HG03025 (cell line): ENCODE measurements around the gene UBE2Q1.

Experiments
- ATAC-seq: cut with Tn5 transposase; IDR thresholded peaks from one replicate; pipeline ENCODE4 v1.9.1; 2021; ENCODE audit warnings: mild to moderate bottlenecking, moderate library complexity; ENCODE audit not compliant: unreplicated experiment, low FRiP score

UBE2Q1 gene

GRCh38 chr1:154578058-154578418 lies 19.6 kb upstream of the UBE2Q1 start:
- ATAC-seq: no peak

- no peak for ATAC-seq
Measured at GRCh38 chr1:154577346-154578057, 19.0 kb upstream of the UBE2Q1 start.

- no peak for ATAC-seq
Measured at GRCh38 chr1:154575951-154576566, 17.6 kb upstream of the UBE2Q1 start.

GRCh38 chr1:154575147-154575927 lies 16.9 kb upstream of the UBE2Q1 start:
- no peak for ATAC-seq

GRCh38 chr1:154574716-154575115 lies 16.3 kb upstream of the UBE2Q1 start:
- ATAC-seq: no peak

DNA sequence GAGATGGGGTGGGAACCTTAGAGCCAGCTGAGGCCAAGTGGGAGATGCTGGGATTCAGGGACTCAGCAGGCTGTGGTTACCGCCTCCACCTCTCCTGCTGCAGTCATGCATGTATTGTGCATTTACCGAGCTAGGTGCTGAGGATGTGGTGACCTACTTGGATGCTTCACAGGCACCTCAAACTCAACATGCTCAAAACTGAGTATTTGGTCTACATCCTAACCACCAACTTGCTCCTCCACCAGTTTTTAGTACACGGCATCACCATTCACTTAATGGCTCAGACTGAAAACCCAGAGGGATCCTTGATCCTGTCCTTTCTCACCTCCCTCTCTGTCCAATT lies 14.7 kb upstream of the UBE2Q1 start:
- no peak for ATAC-seq

- no peak for ATAC-seq
Measured at GRCh38 chr1:154572468-154573167, 14.2 kb upstream of the UBE2Q1 start.

GRCh38 chr1:154571964-154572288 lies 13.5 kb upstream of the UBE2Q1 start:
- ATAC-seq: no peak

GRCh38 chr1:154571244-154571963 lies 12.9 kb upstream of the UBE2Q1 start:
- no peak for ATAC-seq

DNA sequence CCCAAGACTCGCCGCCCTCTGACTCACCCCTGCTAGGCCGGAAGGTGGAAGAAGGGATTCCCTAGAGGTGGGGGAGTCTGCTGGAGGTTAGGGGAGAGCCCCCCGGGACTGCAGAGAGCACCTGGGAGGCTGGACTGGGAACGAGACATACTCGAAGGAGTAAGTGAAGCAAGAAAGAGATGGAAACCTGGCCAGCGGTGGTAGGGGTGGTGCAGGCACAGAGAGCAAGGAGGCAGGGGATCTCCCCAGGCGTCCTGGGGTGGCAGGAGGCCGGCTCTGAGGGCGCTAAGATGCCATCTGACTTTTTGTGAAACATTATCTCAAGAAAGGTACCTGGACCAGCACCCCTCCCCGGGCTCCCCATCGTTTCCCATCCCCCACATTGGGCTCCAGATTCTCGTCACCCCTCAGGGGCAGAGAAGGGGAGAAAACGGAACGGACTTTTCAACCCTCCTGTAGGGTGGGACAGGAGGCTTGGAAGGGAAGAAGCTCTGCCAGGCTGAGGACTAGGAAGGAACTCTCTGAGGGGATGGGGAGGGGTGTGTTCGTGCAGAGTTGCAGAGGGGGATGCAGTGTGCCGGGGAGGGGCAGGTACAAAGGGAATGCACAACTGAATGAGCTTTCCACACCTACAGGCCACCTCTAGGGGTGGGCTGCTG lies 9.8 kb upstream of the UBE2Q1 start:
- no peak for ATAC-seq

DNA sequence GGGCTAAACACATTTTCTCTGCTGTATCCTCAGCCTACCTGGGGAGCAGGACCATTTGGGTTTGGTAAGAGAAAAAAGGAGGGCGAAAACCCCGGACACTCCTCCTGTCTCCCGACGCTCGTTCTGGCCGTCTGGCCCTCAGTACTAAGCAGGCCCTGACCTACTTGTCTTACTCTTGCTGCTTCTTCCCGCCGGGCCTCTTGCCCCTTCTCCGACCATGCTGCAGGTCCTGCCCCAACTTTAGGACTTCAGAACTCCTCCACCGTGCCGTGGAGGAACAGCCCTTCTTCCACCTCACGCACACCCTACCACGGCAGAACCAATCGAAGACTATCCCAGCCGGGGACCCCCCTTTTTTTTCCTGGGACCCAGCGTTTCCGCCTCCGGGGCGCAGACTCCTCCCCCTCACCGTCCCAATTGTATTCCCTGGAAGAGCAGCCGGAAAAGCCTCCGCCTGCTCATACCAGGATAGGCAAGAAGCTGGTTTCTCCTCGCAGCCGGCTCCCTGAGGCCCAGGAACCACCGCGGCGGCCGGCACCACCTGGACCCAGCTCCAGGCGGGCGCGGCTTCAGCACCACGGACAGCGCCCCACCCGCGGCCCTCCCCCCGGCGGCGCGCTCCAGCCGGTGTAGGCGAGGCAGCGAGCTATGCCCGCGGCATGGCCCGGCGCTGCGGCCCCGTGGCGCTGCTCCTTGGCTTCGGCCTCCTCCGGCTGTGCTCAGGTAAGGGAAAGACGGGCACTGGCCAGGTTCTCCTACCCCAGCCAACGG lies 9.1 kb upstream of the UBE2Q1 start, which contains the start of gene CHRNB2:
Gene CHRNB2 (plus strand): TSS at position 393 of the 771 bp plus-strand sequence. CDS start 267 bp downstream, at position 660.
- ATAC-seq: no peak

DNA sequence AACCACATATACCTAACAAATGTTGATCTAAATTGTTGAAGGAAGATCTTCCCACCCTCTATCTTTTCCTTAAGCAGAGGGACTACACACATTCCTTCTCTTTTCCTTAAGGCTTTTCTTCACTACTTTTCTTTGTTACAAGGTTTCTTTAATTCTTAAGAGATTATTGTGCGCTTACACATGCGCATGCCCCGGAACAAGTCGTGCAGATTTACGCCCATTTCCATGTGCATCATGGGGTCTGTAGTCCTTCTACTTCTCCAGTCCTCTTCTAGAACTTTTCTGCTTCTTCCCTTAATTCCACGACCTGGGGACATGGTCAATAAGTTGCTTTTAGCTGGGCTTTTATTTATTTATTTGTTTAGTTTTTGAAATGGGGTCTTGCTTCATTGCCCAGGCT lies 7.4 kb upstream of the UBE2Q1 start:
- ATAC-seq: no peak

GRCh38 chr1:154559466-154560044 lies 1.1 kb upstream of the UBE2Q1 start:
- peak; percentile 17 for ATAC-seq

GRCh38 chr1:154558720-154559465 lies 431 bp upstream of the UBE2Q1 start:
- ATAC-seq: peak; percentile 86

- ATAC-seq: no peak
Measured at GRCh38 chr1:154557248-154557938, 1.1 kb downstream of the UBE2Q1 start.

GRCh38 chr1:154556422-154556821 lies 2.0 kb downstream of the UBE2Q1 start:
- ATAC-seq: no peak
